ENCODE measurements around the gene SRGAP3.

The SRGAP3 gene

GRCh38 chr3:9137676-9138075 lies 111.8 kb downstream of the SRGAP3 start:
- DNase-seq = no peak

- DNase-seq = peak in 1 of 2 experiments; percentile 7
Observed at GRCh38 chr3:9136746-9137465, 112.5 kb downstream of the SRGAP3 start.

DNA sequence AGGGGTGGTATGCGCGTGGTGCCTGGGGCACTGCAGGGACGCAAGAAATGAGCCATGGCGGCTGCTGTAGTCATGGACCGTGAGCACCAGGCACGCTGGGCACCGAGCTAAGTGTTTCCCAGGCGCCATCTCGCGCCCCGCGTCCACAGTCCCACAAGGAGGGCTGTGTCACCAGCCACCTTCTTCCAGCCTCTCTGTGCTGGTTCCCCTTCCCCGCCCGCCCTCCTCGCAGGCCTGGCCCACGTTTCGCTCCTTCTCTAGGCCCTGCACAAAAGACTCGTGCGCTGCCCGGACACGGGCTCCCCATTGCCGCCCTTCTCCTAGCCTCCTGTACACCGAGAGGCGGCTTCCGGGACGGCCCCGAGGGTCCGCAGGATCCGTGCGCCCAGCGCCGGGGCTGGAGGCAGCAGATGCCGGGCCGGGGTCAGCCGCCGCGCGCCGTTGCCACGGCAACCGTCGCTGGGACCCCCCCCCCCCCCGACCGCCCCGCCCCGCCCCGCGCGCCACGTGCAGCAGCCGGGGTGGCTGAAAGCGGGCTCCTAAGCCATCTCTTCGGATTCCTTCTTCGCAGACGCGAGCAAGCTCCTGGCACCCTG lies 113.4 kb downstream of the SRGAP3 start:
- no peak for DNase-seq

DNA sequence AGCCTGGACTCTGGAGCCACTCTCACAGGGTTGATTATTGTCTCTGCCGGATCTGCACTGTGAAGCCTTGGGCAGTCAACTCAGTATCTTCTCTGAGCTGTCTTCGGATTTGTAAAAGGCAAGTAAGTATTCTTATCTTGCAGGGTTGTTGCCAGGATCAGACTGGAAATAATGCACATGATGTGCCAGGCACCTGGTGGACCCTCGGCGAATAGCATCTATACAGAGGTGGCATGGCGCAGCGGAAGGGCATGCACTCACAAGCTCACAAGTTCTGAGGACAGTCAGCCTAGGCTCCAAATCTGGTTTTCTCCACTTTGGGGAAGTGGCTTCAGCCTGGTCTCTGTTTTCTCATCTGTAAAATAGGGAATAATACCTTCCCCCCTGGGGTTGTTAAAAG lies 113.9 kb downstream of the SRGAP3 start:
- DNase-seq = no peak

GRCh38 chr3:9133656-9134055 lies 115.8 kb downstream of the SRGAP3 start:
- no peak for DNase-seq

DNA sequence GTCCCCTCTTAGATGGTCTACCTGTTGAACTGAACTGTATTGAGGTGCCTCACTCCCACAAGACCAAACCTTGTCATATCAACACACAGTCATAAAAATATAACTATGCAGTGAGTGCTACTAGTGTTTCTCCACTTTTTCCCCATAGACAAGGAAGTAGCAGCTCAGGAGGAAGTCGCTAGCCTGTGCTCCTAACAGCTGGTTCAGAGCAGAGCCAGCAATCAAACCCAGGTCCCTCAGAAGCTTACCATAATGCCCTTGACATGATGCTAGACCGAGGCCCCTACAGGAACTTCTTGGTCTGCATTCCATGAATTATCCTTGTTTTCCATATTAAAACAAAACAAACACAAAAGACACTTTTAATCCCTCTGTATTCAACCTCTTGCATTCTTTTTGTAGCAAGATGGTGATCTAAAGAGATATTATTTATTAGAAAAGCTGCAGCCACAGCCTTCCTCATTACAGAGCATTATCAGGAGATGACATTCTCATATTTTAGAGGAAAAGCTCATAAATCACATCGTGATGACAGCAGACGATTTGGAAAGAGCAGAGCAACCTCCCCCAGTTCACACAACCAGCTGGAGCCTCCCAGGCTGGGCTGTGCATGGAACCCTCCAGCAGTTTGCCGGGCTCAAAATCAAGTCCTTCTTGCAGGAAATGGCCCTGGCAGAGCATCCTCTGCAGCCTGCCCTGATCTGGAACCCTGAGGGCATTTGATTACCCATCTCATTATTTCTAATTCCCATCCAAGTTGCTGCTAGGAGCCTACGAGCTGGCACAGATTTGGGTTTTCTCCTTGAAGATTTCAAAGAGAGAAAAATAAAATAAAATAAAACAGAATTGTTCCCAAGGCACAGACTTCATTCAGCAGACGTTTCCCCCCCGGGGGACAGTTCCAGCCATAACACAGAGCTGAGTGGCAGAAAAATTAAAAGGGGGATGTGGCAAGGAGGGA lies 118.8 kb downstream of the SRGAP3 start:
- peak in 1 of 2 experiments; percentile 57 for DNase-seq

GRCh38 chr3:9129365-9129764 lies 120.1 kb downstream of the SRGAP3 start:
- DNase-seq = no peak

DNA sequence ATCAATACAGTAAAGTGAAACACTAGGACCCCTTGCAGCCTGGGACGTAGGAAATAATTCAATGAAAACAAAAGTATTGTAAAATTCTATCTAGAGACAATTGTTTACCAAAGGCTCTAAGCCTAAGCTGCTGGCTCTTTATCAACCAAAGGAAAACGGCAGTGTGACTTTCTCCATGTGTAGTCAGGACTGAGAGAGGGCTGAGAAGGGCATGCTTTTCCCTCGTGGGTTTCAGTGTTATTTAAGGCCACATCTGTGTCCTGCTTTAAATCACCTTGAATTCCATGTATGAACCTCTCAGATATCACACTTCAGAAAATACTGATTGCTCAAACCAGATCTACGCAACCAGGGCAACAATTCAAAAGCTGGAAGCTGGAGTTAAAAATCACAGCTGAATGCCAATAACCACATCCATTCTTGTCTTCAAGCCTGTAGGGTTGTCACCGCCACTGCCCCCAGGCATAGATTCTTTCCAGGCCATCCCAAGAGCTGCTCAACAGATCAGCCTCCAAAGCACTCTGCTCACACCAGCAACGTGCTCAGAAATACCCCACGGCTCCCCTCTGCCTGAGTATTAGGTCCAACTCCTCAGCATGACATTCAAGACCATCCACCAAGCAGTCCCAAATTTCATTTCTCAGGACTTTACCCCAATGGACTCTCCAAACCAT lies 124.0 kb downstream of the SRGAP3 start:
- DNase-seq = no peak

DNA sequence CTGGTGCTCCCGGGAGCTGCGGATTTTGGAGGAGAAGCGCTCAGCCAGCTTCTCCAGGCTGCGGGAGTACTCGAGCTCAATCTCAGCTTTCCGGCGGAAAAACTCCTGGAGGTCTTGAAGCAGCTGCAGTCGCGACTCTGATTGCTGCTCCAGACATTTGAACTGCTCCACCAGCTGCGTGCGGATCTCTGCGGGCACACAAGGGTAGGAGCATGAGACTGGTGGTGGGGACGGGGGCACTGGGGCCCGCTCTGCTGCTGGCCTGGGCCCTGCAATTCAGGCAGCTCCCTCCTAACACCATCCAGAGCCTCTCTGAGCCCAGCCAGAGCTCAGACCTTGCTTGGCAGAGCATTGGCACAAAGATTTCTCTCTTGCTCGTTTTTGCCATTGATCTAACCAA lies 124.7 kb downstream of the SRGAP3 start:
- DNase-seq = no peak

- DNase-seq = peak; percentile 11 to 58
Observed at GRCh38 chr3:9123840-9124239, 125.6 kb downstream of the SRGAP3 start.

DNA sequence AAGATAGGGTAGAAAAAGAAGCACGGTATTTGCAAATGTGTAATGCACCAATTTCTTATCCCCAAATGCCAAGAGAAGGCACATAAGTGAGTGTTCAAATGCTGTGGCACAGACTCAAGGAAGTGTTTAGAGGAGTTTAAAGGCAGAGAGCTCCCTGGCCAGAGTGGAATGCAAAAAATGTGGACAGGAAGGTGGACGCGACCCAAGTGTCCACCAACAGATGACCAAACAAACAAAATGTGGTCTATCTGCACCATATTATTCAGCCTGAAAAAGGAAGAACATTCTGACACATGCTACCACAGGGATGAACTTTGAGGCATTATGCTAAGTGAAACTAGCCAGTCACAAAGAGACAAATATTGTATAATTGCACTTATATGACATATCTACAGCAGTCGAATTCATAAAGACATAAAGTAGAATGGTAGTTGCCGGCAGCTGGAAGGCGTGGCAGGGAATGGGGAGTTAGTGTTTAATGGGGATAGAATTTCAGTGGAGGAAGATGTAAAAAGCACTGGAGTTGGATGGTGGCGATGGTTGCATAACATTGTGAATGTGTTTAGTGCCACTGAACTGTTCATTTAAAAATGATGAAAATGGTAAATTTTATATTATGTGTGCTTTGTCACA lies 126.6 kb downstream of the SRGAP3 start:
- no peak for DNase-seq

- DNase-seq = no peak
Observed at GRCh38 chr3:9121366-9122001, 128.0 kb downstream of the SRGAP3 start.

GRCh38 chr3:9119331-9119730 lies 130.1 kb downstream of the SRGAP3 start:
- no peak for DNase-seq

GRCh38 chr3:9118222-9118621 lies 131.2 kb downstream of the SRGAP3 start:
- DNase-seq = no peak

DNA sequence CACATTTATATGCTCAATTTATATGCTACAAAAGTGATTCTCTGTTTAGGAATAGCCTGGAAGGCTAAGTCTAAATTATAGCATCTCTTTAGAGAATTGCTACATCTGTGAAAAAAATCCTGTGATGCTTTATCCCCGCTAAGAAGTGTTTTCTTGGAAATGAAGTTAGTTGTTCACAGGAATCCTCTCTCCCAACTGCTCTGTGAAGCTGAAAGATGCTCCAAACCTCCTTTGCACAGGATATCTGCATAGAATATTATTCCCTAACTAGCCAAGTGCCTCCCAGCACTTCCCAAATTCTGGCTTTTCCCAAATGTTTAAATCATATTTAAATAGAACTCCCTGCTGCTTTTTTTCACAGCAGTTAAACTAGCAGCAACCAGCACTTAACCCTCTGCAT lies 132.2 kb downstream of the SRGAP3 start:
- DNase-seq = no peak

DNA sequence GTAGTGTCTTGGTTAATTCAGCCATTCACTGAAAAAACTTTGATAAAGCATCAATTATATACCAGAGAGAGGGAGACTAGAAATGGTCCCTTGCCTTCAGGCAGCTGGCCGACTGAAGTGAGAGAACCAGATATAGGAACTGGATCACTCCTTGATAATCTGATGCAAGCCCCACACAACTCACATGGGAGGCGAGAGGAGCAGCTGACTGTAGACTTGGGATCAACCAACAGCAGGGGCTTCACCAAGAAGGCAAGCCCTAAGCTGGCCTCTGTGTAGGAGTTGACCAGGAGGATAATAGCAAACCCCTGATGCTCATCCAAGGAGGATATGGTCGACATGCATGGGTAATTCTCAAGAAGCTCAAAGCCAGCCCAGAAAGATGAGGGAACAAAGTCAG lies 133.1 kb downstream of the SRGAP3 start:
- DNase-seq = no peak

DNA sequence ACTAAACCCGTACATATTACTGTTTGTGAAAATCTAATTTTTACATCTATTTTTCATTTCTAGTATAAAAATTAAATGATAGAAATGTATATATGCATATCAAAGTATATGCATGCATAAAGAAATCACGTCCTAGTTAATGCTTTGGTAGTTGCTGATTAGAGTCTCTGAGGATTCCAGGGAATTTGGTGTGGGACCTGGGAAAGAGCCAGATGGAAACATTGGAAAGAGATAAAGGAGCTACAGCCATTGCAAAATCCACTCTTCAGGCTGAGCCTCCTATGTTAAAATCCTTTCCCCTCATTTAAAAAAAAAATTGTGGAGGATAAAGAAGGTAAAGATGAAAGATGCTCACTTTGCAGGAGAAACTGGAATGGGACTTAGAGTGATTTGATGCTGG lies 134.1 kb downstream of the SRGAP3 start:
- DNase-seq = no peak

GRCh38 chr3:9113040-9113439 lies 136.4 kb downstream of the SRGAP3 start:
- DNase-seq = no peak

GRCh38 chr3:9111866-9112265 lies 137.6 kb downstream of the SRGAP3 start:
- DNase-seq = peak; percentile 11 to 51

- peak in 1 of 2 experiments; percentile 2 for DNase-seq
Observed at GRCh38 chr3:9111417-9111816, 138.0 kb downstream of the SRGAP3 start.

- no peak for DNase-seq
Observed at GRCh38 chr3:9110802-9111201, 138.6 kb downstream of the SRGAP3 start.

- DNase-seq = no peak
Observed at GRCh38 chr3:9110316-9110715, 139.1 kb downstream of the SRGAP3 start.

Data from NCI-H446 (cell line).